A673 (cell line): Measurements from ENCODE around the gene RHEB. TPM values are rescaled to one million over a fixed set of nuclear protein-coding genes. Genes with fewer than 3 reads are reported as not detected.

Source experiments
- BruUV-seq: library from RNA; stranded (reverse); fragments of 400-500 nt; replicated peaks from 2 replicates; lab custom pipeline; 2021; lab: Mats Ljungman, UMichigan
- CTCF ChIA-PET: fragments of 300-600 bp; sonication (Branson Sonifier 250); formaldehyde crosslinking; loops from one replicate; lab custom pipeline; 2022; ENCODE audit warnings: antibody characterized with exemption; lab: Charles Lee
- POLR2A ChIA-PET: fragments of 300-600 bp; sonication (Branson Sonifier 250); formaldehyde crosslinking; loops from one replicate; lab custom pipeline; 2022; ENCODE audit warnings: antibody characterized with exemption; ENCODE audit not compliant: low non-redundant PET; lab: Charles Lee
- DNase-seq: peaks from one replicate; pipeline ENCODE4 v3.0.0-alpha.2; 2015; ENCODE audit warnings: low spot score
- H3K27ac ChIP-seq: fragments of 200-600 bp; sonication (generic); 2 replicates; pipeline ENCODE4 v1.5.1; 2016; ENCODE audit warnings: mixed run types, low read depth, mild to moderate bottlenecking, mixed read lengths, antibody characterized with exemption, low read length; ENCODE audit not compliant: poor library complexity, severe bottlenecking
- H3K27me3 ChIP-seq: fragments of 200-600 bp; sonication (generic); replicated peaks from 2 replicates; pipeline ENCODE4 v1.6.1; 2017; ENCODE audit warnings: mixed run types, low read depth, mild to moderate bottlenecking, mixed read lengths, antibody characterized with exemption, low read length; ENCODE audit not compliant: insufficient read depth, poor library complexity
- H3K36me3 ChIP-seq: fragments of 200-600 bp; sonication (generic); 2 replicates; pipeline ENCODE4 v1.6.1; 2016; ENCODE audit warnings: mixed run types, mild to moderate bottlenecking, mixed read lengths, antibody characterized with exemption, low read length; ENCODE audit not compliant: insufficient read depth, poor library complexity, severe bottlenecking
- H3K4me1 ChIP-seq: fragments of 200-600 bp; sonication (generic); 2 replicates; pipeline ENCODE4 v1.6.1; 2017; ENCODE audit warnings: mixed run types, mild to moderate bottlenecking, mixed read lengths, antibody characterized with exemption, low read length; ENCODE audit not compliant: insufficient read depth, poor library complexity, severe bottlenecking
- H3K4me3 ChIP-seq: fragments of 200-600 bp; sonication (generic); 2 replicates; pipeline ENCODE4 v1.5.1; 2016; ENCODE audit warnings: low read depth, mixed run types, mild to moderate bottlenecking, mixed read lengths, low read length; ENCODE audit not compliant: poor library complexity, severe bottlenecking
- H3K9me3 ChIP-seq: fragments of 200-600 bp; sonication (generic); 2 replicates; pipeline ENCODE4 v1.6.1; 2016; ENCODE audit warnings: mixed run types, low read depth, mild to moderate bottlenecking, mixed read lengths, antibody characterized with exemption, low read length; ENCODE audit not compliant: poor library complexity, severe bottlenecking
- CTCF ChIP-seq: fragments of 300-800, 200-600 bp; sonication (generic); conservative IDR thresholded peaks from 2 replicates; pipeline ENCODE4 v1.5.1; 2017; ENCODE audit warnings: low read depth, mild to moderate bottlenecking, antibody characterized with exemption, low read length, moderate library complexity, mixed read lengths
- EZH2 ChIP-seq: fragments of 200-600 bp; sonication (generic); IDR thresholded peaks from 2 replicates; pipeline ENCODE4 v1.6.1; 2017; ENCODE audit warnings: borderline replicate concordance, low read depth, mild to moderate bottlenecking, mixed read lengths, antibody characterized with exemption, low read length; ENCODE audit not compliant: poor library complexity, severe bottlenecking
- intact Hi-C: fragments of 100-400 bp; cut with micrococcal nuclease; formaldehyde crosslinking; loops from one replicate; pipeline ENCODE4 v1.10.0; 2022; ENCODE audit not compliant: unreplicated experiment
- total RNA-seq: library from RNA; stranded (reverse); gene quantifications from 2 replicates; pipeline ENCODE4 v1.2.3, GENCODE V29; 2021

RHEB gene
- total RNA-seq, 1 experiment from 2014 or later, result 136 TPM

GRCh38 chr7:151488096-151488495, 31.6 kb downstream of the RHEB start:
- Histone ChIP-seq H3K9me3 (no peaks in the 10 kb centered on the region), H3K36me3 (peaks cover 65% of the 10 kb centered on the region), H3K4me3 (no peak overlapping the region), H3K27ac (peak overlapping the region; percentile 11), H3K4me1 (no peaks in the 10 kb centered on the region), H3K27me3 (no peaks in the 10 kb centered on the region)
- DNase-seq, result no peak
- intact Hi-C loops, result no loop called here
- ChIA-PET CTCF (no interaction called here), POLR2A (no interaction called here)
- TF ChIP-seq EZH2 (no peak), CTCF (no peak)
- BruUV-seq, result no TSS peak

DNA sequence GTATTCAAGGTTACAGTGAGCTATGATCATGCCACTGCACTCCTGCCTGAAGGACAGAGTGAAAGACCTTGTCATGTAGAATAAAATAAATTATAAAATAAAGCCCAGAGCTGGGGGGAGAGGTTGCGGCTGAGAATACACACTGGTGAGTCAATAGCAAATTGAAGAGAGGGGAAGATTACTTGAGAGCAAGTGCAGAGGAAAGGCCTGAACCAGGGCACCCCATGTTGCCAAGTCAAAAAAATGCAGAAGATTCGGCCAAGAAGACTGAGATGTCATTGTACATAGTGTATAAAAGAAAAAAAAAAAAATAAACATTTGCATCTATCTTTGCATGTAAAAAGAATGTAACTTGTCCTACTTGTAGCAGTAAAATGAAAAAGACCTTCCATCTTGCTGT, 32.5 kb downstream of the RHEB start:
- POLR2A ChIA-PET, result no interaction called here
- Histone ChIP-seq H3K4me1 (no peaks in the 10 kb centered on the region), H3K27ac (no peak overlapping the region), H3K4me3 (no peak overlapping the region), H3K36me3 (peaks cover 65% of the 10 kb centered on the region), H3K27me3 (no peaks in the 10 kb centered on the region), H3K9me3 (no peaks in the 10 kb centered on the region)
- CTCF ChIA-PET, result no interaction called here
- intact Hi-C loops, result no loop called here
- no peak for TF ChIP-seq CTCF
- TF ChIP-seq EZH2, result no peak
- BruUV-seq, result no TSS peak
- no peak for DNase-seq

- POLR2A ChIA-PET, result no interaction called here
- Histone ChIP-seq H3K27ac (no peak overlapping the region), H3K4me1 (no peaks in the 10 kb centered on the region), H3K9me3 (no peaks in the 10 kb centered on the region), H3K36me3 (peaks cover 65% of the 10 kb centered on the region), H3K4me3 (no peak overlapping the region), H3K27me3 (no peaks in the 10 kb centered on the region)
- intact Hi-C loops, result no loop called here
- no peak for DNase-seq
- CTCF ChIA-PET, result no interaction called here
- BruUV-seq, result no TSS peak
- TF ChIP-seq EZH2, result no peak
- no peak for TF ChIP-seq CTCF
Measured at GRCh38 chr7:151486074-151486473, 33.6 kb downstream of the RHEB start.
